HG03103 (cell line): ENCODE data around the gene DCTN1.

Experiments
- ATAC-seq: cut with Tn5 transposase; IDR thresholded peaks from one replicate; pipeline ENCODE4 v1.9.1; 2021; ENCODE audit warnings: low read depth; ENCODE audit not compliant: unreplicated experiment

The DCTN1 gene

DNA sequence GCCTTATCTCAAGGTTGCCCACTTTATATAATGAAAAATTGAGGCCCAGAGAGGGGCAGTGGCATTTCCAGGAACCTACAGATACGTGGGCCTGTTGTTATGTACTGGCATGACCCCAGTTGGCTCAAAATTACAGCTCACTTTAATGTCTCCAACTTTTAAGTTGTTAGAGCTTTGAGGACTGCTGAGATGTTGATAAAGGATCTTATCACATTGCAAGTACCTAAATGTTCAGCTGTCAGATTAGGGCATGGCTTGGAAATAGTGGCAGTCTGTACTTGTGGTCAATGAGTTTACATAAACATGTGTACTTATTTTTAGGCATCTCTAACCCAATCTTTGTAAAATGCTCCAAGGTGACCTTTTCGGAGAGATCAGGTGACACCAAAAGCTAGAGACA, 51.5 kb downstream of the DCTN1 start:
- no peak for ATAC-seq

GRCh38 chr2:74328074-74328473, 52.0 kb downstream of the DCTN1 start:
- ATAC-seq, result no peak

- ATAC-seq, result no peak
Measured at GRCh38 chr2:74327627-74328026, 52.5 kb downstream of the DCTN1 start.

DNA sequence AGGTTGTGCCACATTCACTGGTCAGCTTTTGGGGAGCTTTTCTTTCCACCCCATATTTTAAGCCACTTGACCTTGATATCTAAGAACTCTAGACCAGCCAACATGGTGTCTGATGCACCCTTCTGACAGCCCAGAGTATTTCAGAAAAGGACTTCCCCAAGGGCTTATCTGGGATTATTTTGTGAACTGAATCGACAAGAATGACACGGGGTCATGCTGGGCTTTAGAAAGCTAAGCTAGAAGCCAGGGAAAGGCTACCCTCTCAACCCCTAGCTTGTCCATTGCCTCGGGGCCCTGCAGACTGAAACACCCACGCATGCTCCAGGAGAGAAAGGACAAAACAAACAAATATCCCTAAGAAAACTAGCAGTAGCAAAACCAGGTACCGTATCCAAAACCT, 52.9 kb downstream of the DCTN1 start:
- ATAC-seq, result no peak

GRCh38 chr2:74325815-74326214, 54.3 kb downstream of the DCTN1 start:
- no peak for ATAC-seq

GRCh38 chr2:74321737-74322136, 58.4 kb downstream of the DCTN1 start:
- no peak for ATAC-seq

DNA sequence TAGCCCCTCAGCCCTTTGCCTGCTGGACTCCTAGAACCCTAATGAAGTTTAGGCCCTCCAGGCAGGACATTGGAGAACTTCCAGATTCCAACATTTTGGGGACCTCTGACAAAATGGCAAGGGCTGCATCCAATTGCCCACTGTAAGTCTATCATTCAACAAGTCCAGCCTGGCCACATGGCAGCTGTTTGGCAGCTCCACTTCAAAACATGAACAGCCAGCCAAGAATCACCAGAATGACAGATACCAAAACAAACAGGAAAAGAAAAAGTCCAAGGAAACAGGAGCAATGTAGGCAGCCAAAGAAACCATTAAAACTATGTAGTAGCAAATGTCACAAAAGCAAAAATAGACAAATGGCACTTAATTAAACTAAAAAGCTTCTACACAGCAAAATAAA, 62.4 kb downstream of the DCTN1 start:
- ATAC-seq, result no peak

- ATAC-seq, result no peak
Measured at GRCh38 chr2:74316627-74317295, 63.4 kb downstream of the DCTN1 start.

- ATAC-seq, result no peak
Measured at GRCh38 chr2:74314107-74314506, 66.0 kb downstream of the DCTN1 start.

- no peak for ATAC-seq
Measured at GRCh38 chr2:74313497-74313896, 66.6 kb downstream of the DCTN1 start.

DNA sequence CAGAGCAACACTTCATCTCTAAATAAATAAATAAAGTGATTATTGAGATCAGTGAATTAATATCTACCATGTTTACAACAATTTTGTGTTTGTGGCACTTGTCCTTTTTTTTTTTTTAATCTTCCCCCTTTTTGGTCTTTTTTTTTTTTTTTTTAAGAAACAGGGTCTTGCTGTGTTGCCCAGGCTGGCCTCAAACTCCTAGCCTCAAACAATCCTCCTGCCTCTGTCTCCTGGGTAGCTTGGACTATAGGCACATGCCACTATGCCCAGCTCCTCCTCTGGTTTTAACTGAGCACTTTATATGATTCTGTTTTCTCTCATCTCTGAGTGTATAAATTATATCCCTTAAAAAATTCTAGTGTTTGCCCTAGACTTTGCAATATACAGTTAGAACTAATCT, 67.2 kb downstream of the DCTN1 start:
- ATAC-seq, result no peak
